Effector memory CD4-positive, alpha-beta T cell (primary cell): ENCODE results near the gene OPRM1.

Source experiments
- DNase-seq, 3 donors: peaks; one replicate each; pipeline ENCODE4 v3.0.0-alpha.2; 2020
- H3K27ac ChIP-seq: 2 replicates; pipeline ENCODE4 v1.7.0; 2013; ENCODE audit warnings: mild to moderate bottlenecking, low read length, moderate library complexity; ENCODE audit not compliant: insufficient read depth, poor library complexity, severe bottlenecking
- H3K27me3 ChIP-seq: replicated peaks from 2 replicates; pipeline ENCODE4 v1.7.0; 2013; ENCODE audit warnings: mild to moderate bottlenecking, low read length; ENCODE audit not compliant: insufficient read depth, control insufficient read depth, poor library complexity, severe bottlenecking
- H3K36me3 ChIP-seq: 2 replicates; pipeline ENCODE4 v1.7.0; 2013; ENCODE audit warnings: mild to moderate bottlenecking, low read length, moderate library complexity; ENCODE audit not compliant: control insufficient read depth, insufficient read depth
- H3K4me1 ChIP-seq: 2 replicates; pipeline ENCODE4 v1.7.0; 2013; ENCODE audit warnings: low read length, mild to moderate bottlenecking; ENCODE audit not compliant: control insufficient read depth, insufficient read depth, poor library complexity, severe bottlenecking
- H3K4me3 ChIP-seq: 2 replicates; pipeline ENCODE4 v1.7.0; 2013; ENCODE audit warnings: low read length, low read depth, mild to moderate bottlenecking; ENCODE audit not compliant: insufficient read depth, poor library complexity, severe bottlenecking
- H3K9me3 ChIP-seq: 2 replicates; pipeline ENCODE4 v1.7.0; 2013; ENCODE audit warnings: mild to moderate bottlenecking, low read length, moderate library complexity; ENCODE audit not compliant: control insufficient read depth

Gene OPRM1

GRCh38 chr6:154257067-154257466 is 218.0 kb downstream of the OPRM1 start:
- Histone ChIP-seq H3K4me3 (no peak overlapping the region), H3K27ac (no peak overlapping the region), H3K4me1 (no peaks in the 10 kb centered on the region), H3K9me3 (peaks cover 3% of the 10 kb centered on the region), H3K27me3 (no peaks in the 10 kb centered on the region), H3K36me3 (no peaks in the 10 kb centered on the region)
- DNase-seq = no peak

DNA sequence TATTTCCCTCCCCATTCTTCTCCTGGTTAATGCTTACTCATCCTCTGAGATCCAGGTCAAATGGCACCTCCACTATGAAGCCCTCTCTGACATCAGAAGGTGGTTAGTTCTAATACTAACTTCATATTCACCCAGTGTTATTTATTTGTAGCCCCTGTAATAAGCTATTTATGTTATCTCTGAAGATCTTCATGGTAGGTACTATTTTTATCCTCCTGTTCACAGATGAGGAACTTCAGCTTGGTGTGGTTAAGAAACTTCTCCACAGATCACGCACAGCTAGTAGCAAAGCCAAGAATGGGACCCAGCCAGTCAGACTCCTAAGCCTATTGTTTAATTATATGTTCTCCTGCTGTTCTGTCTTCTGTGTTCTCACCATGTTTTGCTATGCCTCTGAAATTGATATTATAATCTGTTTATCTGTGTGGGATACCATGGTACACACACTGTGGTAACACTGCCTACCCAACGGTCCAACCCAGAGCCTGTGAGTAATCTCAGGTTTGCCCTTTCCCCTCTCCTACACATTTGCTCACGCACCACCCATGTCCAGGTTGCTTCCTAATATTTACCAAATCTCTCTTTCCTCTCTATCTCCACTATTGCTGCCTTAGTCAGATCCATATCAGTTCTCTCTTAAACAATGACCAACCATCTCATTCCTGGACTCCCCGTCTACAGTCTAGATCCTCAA is 219.2 kb downstream of the OPRM1 start:
- no peak for DNase-seq
- no peaks in the 10 kb centered on the region for H3K4me1 ChIP-seq
- peaks cover 3% of the 10 kb centered on the region for H3K9me3 ChIP-seq
- H3K36me3 ChIP-seq = no peaks in the 10 kb centered on the region
- H3K27me3 ChIP-seq = no peaks in the 10 kb centered on the region
- no peak overlapping the region for H3K4me3 ChIP-seq
- H3K27ac ChIP-seq = no peak overlapping the region

DNA sequence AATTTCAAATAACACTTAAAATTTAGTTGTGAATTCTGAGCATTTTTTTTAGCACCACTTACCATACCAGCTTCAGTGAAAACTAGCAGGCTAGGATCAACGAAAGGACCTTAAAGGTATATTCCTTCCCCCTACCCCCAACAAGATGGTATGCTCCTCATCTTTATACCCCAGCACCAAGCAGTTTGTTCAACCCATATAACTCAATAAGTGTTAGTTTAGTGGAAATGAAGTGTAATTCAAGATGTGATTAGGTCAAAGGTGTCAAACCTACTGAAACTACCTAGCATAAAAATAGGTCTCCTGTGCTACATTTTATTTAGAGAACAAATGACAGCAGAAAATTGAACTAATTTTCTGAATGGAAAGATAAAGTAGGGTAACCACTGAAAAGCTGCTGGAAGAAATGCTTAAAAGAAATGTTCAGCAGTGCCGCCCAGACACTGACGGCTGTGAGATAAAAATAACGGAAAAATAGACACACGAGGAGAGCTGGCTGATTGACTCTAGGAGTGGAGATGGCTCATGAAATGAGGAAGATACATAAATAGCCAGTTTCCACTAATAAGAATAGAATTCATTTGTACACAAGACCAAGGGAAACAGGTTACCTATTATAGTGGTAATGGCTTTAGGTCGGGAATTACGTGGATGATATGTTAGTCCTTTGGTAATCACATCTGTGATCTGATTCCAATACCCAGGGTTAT is 222.8 kb downstream of the OPRM1 start:
- DNase-seq = no peak
- Histone ChIP-seq H3K9me3 (no peaks in the 10 kb centered on the region), H3K4me3 (no peak overlapping the region), H3K27me3 (no peaks in the 10 kb centered on the region), H3K36me3 (no peaks in the 10 kb centered on the region), H3K4me1 (no peaks in the 10 kb centered on the region), H3K27ac (no peak overlapping the region)

DNA sequence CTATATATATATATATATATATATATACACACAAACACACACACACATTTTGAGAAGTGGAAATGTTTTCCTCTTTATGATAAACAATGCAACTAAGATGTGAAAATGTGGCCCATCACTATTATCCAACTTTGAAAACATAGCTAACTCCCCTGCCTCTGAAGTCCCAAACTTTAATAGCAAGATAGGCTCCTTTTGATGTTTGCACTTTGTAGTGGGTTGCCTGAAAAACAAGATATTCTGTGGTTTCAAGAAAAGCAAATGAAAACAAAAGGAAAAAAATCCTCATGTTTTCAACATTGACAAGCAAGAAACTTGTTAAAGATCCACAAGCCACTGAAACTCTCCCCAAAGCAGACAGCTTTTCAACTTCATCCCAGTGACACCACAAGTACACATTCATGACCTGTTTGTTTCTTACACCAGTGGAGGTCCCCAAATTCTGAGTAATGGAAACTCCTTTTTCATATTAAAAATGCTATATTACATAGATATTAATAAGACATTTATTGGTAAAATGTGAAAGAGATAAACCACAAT is 227.6 kb downstream of the OPRM1 start:
- Histone ChIP-seq H3K9me3 (no peaks in the 10 kb centered on the region), H3K27ac (no peak overlapping the region), H3K4me3 (no peak overlapping the region), H3K4me1 (peaks cover 4% of the 10 kb centered on the region), H3K36me3 (no peaks in the 10 kb centered on the region), H3K27me3 (no peaks in the 10 kb centered on the region)
- no peak for DNase-seq

DNA sequence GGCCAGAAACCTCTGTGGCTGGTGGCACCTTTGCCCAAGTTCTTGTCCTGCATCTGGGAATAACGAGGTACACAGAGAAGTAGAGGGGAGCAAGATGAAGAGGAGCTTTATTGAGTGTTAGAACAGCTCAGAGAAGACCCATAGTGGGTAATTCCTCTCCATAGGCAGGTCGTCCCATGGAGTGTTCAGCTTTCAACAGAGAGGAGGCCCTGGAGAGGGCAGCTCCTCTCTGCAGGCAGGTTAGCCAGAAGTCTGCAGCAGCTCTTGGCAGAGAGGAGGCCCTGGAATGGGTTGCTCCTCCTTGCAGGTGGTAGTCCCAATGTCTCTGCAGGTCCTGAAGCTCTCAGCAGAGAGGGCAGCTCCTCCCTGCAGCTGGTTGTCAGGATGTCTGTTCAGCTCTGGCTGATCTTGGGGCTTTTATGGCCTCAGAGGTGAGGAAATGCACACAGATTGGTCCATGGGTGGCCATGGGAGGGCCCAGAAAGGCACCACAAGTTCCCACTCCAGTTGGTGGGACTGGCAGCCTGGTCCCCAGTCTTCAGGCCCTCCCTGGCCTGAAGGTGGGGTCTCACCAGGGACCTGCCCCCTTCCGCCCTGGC is 228.6 kb downstream of the OPRM1 start:
- Histone ChIP-seq H3K4me1 (peaks cover 4% of the 10 kb centered on the region), H3K9me3 (no peaks in the 10 kb centered on the region), H3K27ac (no peak overlapping the region), H3K4me3 (no peak overlapping the region), H3K27me3 (no peaks in the 10 kb centered on the region), H3K36me3 (no peaks in the 10 kb centered on the region)
- no peak for DNase-seq

DNA sequence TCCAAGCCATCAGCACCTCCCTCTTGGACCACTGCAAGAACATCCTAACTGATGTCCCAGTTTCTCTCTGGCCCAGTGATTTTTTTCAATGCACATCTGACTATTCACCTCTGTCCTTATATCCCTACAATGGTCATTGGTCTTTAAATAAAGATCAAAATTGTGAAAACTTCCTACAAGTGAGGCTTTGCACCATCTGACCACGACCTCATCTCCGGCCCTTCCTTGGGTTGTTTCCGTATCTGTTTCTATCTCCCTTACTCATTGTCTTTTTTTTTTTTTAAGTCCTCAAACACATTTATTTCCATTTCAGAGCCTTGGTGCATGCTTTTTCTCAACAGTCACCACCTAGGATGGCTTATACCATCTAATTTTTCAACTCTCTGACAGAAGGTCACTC is 229.4 kb downstream of the OPRM1 start:
- no peak for DNase-seq
- Histone ChIP-seq H3K4me1 (peaks cover 4% of the 10 kb centered on the region), H3K36me3 (no peaks in the 10 kb centered on the region), H3K4me3 (no peak overlapping the region), H3K9me3 (no peaks in the 10 kb centered on the region), H3K27me3 (no peaks in the 10 kb centered on the region), H3K27ac (no peak overlapping the region)

DNA sequence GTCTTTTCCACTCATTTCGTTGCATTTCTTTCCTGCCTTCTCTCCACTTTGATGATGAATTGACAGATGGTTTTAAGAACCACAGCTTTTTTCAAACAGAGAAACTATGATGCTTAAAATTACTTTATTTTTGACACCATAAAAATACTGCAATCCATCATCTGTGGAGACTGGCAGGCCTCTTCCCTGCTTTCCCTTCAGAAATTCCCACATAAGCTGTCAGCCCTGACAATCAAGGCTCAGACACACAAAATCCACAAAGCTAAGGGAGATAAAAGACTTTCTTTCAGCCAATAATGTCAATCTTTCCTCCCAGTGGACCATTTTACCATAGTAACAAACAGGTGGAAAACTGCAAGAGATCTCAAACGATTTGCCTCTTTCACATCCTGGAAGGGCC is 235.1 kb downstream of the OPRM1 start:
- Histone ChIP-seq H3K4me1 (peaks cover 8% of the 10 kb centered on the region), H3K27me3 (no peaks in the 10 kb centered on the region), H3K9me3 (no peaks in the 10 kb centered on the region), H3K27ac (no peak overlapping the region), H3K36me3 (no peaks in the 10 kb centered on the region), H3K4me3 (no peak overlapping the region)
- no peak for DNase-seq

- Histone ChIP-seq H3K9me3 (no peaks in the 10 kb centered on the region), H3K36me3 (no peaks in the 10 kb centered on the region), H3K4me3 (no peak overlapping the region), H3K27me3 (no peaks in the 10 kb centered on the region), H3K27ac (no peak overlapping the region), H3K4me1 (peaks cover 8% of the 10 kb centered on the region)
- DNase-seq = no peak
Measured at GRCh38 chr6:154276810-154277628, 238.0 kb downstream of the OPRM1 start.

- H3K27ac ChIP-seq = no peak overlapping the region
- no peaks in the 10 kb centered on the region for H3K27me3 ChIP-seq
- H3K4me1 ChIP-seq = peaks cover 8% of the 10 kb centered on the region
- no peaks in the 10 kb centered on the region for H3K36me3 ChIP-seq
- no peaks in the 10 kb centered on the region for H3K9me3 ChIP-seq
- H3K4me3 ChIP-seq = no peak overlapping the region
- DNase-seq = peak in 1 of 3 donors; percentile 3
Measured at GRCh38 chr6:154277629-154278017, 238.6 kb downstream of the OPRM1 start.
